Hepatocyte (in vitro differentiated cells): ENCODE results near the gene C5AR1. TPM values are rescaled to one million over a fixed set of nuclear protein-coding genes. Genes with fewer than 3 reads are reported as not detected.
A peak's percentile ranks its signal among the peaks of the same experiment; 100 is the strongest.

Experiments used
- DNase-seq: peaks from one replicate; pipeline ENCODE4 v3.0.0-alpha.2; 2016; ENCODE audit warnings: low spot score
- H2AFZ ChIP-seq: fragments of 200-600 bp; sonication (generic); 2 replicates; pipeline ENCODE4 v1.6.0; 2016; ENCODE audit warnings: antibody characterized with exemption, mild to moderate bottlenecking
- H3K27ac ChIP-seq: fragments of 200-600 bp; sonication (generic); 2 replicates; pipeline ENCODE4 v1.5.1; 2016; ENCODE audit warnings: mild to moderate bottlenecking
- H3K27me3 ChIP-seq: fragments of 200-600 bp; sonication (generic); 2 replicates; pipeline ENCODE4 v1.6.1; 2016
- H3K36me3 ChIP-seq: fragments of 200-600 bp; sonication (generic); replicated peaks from 2 replicates; pipeline ENCODE4 v1.5.1; 2016; ENCODE audit warnings: low read depth; ENCODE audit not compliant: insufficient read depth
- H3K4me1 ChIP-seq: fragments of 200-600 bp; sonication (generic); 2 replicates; pipeline ENCODE4 v1.5.1; 2016; ENCODE audit warnings: mild to moderate bottlenecking, moderate library complexity; ENCODE audit not compliant: insufficient read depth
- H3K4me2 ChIP-seq: fragments of 200-600 bp; sonication (generic); 2 replicates; pipeline ENCODE4 v1.6.0; 2016
- H3K4me3 ChIP-seq: fragments of 200-600 bp; sonication (generic); 2 replicates; pipeline ENCODE4 v1.5.1; 2016; ENCODE audit warnings: mild to moderate bottlenecking
- H3K79me2 ChIP-seq: fragments of 200-600 bp; sonication (generic); 2 replicates; pipeline ENCODE4 v1.6.0; 2017; ENCODE audit warnings: mild to moderate bottlenecking
- H3K9me2 ChIP-seq: fragments of 200-600 bp; sonication (generic); replicated peaks from 2 replicates; pipeline ENCODE4 v1.6.0; 2017; ENCODE audit warnings: mild to moderate bottlenecking; ENCODE audit not compliant: insufficient read depth
- H3K9me3 ChIP-seq: fragments of 200-600 bp; sonication (generic); 2 replicates; pipeline ENCODE4 v1.5.1; 2016; ENCODE audit warnings: low read depth, mild to moderate bottlenecking
- H4K20me1 ChIP-seq: fragments of 200-600 bp; sonication (generic); 2 replicates; pipeline ENCODE4 v1.6.0; 2016; ENCODE audit warnings: mild to moderate bottlenecking; ENCODE audit not compliant: insufficient read depth, poor library complexity, severe bottlenecking
- EZH2 ChIP-seq: fragments of 200-600 bp; sonication (generic); IDR thresholded peaks from 2 replicates; pipeline ENCODE4 v1.6.1; 2016; ENCODE audit warnings: antibody characterized with exemption, mild to moderate bottlenecking, borderline replicate concordance
- EZH2phosphoT487 ChIP-seq: fragments of 200-600 bp; sonication (generic); IDR thresholded peaks from one replicate; pipeline ENCODE4 v1.6.1; 2018; ENCODE audit warnings: antibody characterized with exemption, mild to moderate bottlenecking, low read depth, moderate library complexity; ENCODE audit not compliant: unreplicated experiment, severe bottlenecking
- WGBS: methylation state at CpG from one replicate; pipeline ENCODE4 v1.1.6; 2016; ENCODE audit warnings: low lambda C conversion rate; ENCODE audit errors: missing lambda C conversion rate; 5-methylcytosine and 5-hydroxymethylcytosine counted together
- polyA plus RNA-seq: library from polyadenylated mRNA; unstranded; fragments of >200 nt; fragmentation: Nextera tagmentation; extraction: Ambion mirVana; gene quantifications from 2 replicates; pipeline ENCODE4 v1.2.1, GENCODE V29; 2016
- total RNA-seq: library from RNA; depleted of rRNA; stranded (reverse); fragments of >200 nt; gene quantifications from 2 replicates; pipeline ENCODE4 v1.2.3, GENCODE V29; 2014
- TF ChIP-seq, protein P1 (sequence below): fragments of 200-600 bp; sonication (generic); IDR thresholded peaks from 2 replicates; pipeline ENCODE4 v1.5.1; 2016; ENCODE audit warnings: antibody characterized with exemption, mild to moderate bottlenecking; ENCODE audit not compliant: poor library complexity

The C5AR1 gene
- total and polyA plus RNA-seq, 2 experiments from 2014 or later: 0.43 to 0.99 TPM

DNA sequence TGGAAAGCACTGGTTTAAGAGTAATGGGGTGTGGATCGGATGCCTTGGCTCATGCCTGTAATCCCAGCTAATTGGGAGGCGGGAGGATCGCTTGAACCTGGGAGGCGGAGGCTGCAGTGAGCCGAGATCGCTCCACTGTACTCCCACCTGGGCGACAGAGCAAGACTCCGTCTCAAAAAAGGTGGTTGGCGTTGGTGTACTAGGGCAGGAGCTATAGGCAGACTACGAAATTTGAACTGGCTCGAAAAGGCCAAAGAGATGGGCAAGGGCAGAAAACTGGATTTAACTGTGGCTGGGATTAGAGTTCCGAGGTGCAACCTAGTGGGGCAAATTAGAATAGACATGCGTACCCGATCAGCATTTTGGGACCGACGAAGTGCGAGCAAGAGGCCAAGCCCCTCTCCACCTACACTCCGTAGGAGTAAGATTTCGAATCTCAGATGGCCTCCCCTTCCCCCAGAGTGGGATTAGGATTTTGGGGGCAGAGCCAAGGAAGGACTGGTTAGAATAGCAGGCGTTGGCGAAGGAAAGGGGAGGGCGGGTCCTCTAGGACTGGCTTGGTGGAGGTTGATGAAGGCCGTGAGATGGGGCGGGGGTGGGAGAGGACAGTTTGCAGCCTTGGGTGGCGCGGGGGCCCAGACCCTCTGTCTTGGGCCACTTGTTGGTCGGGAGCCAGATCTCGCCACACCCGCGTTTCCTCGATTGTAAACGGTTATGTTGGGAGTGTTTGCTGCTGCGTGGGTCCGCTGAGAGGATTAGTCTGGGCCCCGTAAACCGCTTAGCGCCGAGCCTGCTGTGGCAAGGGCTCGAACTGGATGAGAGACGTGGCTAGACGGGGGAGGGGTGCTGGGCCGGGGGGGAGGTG, 37.0 kb upstream of the C5AR1 start:
- peak overlapping the region; percentile 37 for H3K4me3 ChIP-seq
- no peaks in the 10 kb centered on the region for H3K9me2 ChIP-seq
- 31% methylated on average over 37 of the region's 42 CpGs for WGBS
- no peaks in the 10 kb centered on the region for H3K9me3 ChIP-seq
- peak overlapping the region; percentile 88 for H3K4me2 ChIP-seq
- H3K4me1 ChIP-seq: peaks cover 15% of the 10 kb centered on the region
- H3K27me3 ChIP-seq: no peaks in the 10 kb centered on the region
- peak overlapping the region; percentile 99 for H3K27ac ChIP-seq
- TF ChIP-seq EZH2phosphoT487 (no peak), EZH2 (no peak)
- TF ChIP-seq, protein P1, sequence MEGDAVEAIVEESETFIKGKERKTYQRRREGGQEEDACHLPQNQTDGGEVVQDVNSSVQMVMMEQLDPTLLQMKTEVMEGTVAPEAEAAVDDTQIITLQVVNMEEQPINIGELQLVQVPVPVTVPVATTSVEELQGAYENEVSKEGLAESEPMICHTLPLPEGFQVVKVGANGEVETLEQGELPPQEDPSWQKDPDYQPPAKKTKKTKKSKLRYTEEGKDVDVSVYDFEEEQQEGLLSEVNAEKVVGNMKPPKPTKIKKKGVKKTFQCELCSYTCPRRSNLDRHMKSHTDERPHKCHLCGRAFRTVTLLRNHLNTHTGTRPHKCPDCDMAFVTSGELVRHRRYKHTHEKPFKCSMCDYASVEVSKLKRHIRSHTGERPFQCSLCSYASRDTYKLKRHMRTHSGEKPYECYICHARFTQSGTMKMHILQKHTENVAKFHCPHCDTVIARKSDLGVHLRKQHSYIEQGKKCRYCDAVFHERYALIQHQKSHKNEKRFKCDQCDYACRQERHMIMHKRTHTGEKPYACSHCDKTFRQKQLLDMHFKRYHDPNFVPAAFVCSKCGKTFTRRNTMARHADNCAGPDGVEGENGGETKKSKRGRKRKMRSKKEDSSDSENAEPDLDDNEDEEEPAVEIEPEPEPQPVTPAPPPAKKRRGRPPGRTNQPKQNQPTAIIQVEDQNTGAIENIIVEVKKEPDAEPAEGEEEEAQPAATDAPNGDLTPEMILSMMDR: no peak
- peak overlapping the region; percentile 5 for H2AFZ ChIP-seq
- no peak for DNase-seq
- no peaks in the 10 kb centered on the region for H3K36me3 ChIP-seq
- H3K79me2 ChIP-seq: peaks cover 9% of the 10 kb centered on the region
- H4K20me1 ChIP-seq: peaks cover 10% of the 10 kb centered on the region

DNA sequence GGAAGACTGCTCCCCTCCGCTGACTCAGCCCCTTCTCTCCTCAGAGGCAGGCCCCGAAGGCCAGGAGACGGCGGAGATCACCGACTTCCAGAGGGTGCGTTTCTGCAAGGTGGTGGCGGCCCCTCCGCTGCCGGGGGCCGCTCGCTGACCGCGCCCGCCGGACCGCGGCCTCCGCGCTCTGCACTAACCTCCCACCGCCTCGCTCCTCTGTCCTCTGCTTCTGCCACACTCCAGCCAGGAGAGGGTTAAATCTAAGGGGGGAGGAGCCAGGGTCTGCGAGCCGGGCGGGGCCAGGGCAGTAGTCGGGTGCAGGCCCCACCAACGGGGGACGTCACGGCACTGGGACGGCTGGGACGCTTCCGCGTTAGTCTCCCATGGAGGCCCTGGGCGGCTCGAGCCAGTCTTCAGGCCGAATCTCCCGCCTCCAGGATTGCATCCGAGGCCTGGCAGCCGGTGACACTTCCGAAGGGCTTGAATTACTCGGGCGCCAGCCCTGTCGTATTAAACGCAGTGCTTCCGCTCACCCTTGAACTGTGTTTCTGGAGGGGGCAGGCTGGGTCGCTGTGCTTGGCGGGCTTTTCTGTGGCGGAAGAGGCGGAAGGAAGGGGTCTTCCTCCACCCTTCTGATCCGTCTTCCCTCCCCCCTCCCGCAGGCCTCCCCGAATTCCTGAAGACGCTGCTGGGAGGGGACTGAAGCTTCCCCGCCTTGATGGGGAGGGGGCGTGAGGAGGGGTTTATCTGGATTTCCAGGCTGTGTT, 36.2 kb upstream of the C5AR1 start:
- H3K36me3 ChIP-seq: no peaks in the 10 kb centered on the region
- TF ChIP-seq EZH2: no peak
- TF ChIP-seq, protein P1: no peak
- no peak for TF ChIP-seq EZH2phosphoT487
- H3K9me2 ChIP-seq: no peaks in the 10 kb centered on the region
- peak overlapping the region; percentile 88 for H3K4me2 ChIP-seq
- under 1% methylated on average over 48 of the region's 54 CpGs for WGBS
- peak; percentile 97 for DNase-seq
- H3K27ac ChIP-seq: peak overlapping the region; percentile 99
- H3K9me3 ChIP-seq: no peaks in the 10 kb centered on the region
- H4K20me1 ChIP-seq: peaks cover 10% of the 10 kb centered on the region
- H3K27me3 ChIP-seq: no peaks in the 10 kb centered on the region
- peak overlapping the region; percentile 37 for H3K4me3 ChIP-seq
- H2AFZ ChIP-seq: peak overlapping the region; percentile 5
- H3K4me1 ChIP-seq: peaks cover 15% of the 10 kb centered on the region
- H3K79me2 ChIP-seq: peaks cover 9% of the 10 kb centered on the region

DNA sequence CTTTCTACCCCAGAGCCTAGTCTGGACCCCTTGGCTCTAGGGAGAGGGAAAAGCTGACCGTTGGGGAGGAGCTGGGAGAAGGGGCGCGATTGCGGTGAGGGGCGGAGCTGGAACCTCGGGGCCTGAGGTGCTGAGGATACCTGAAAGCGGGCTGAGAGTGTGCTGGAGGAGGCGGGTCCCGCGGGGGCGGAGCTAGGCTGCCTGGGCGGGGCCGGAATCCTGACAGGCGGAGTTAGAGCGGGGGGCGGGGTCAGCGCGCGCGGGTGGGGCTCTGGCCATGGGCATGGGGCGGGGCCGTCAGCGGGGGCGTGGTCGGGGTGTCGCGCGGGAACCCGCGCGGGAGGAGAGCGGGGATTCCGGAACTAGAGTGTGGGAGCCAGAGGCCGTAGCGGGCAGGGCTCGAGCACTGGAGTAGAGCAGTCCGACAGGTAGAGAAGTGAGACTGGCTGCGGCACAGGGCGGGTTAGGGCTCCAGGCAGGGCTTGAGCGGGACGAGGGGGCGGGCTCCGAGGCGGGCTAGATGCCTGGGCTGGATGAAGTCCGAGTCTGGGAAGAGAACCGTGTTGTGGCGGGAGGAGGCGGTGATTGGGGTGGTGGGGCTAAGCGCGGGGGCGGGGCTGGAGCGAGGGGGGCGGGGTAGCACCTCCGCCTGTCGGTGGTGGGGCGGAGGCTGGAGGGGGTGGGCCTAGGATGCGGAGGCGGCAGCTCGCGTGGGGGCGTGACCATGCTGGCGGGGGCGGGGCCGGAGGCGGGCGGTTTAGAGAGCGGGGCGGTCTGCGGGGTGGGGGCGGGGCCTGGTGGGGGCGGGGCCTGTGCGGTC, 35.4 kb upstream of the C5AR1 start, which contains the start of gene INAFM1:
INAFM1 (plus strand) TSS at position 815 of the 820 bp plus-strand sequence. CDS start 35 bp downstream, outside the sequence.
- peak within 1 kb of the TSS; percentile 80 for H3K4me3 ChIP-seq
- H4K20me1 ChIP-seq: peaks cover 10% of the 10 kb centered on the region
- peak; percentile 99 for DNase-seq
- peaks cover 15% of the 10 kb centered on the region for H3K4me1 ChIP-seq
- H3K27ac ChIP-seq: peak within 1 kb of the TSS; percentile 99
- H3K9me2 ChIP-seq: no peaks in the 10 kb centered on the region
- peaks cover 9% of the 10 kb centered on the region for H3K79me2 ChIP-seq
- 1% methylated on average over 14 of the region's 72 CpGs for WGBS
- H3K27me3 ChIP-seq: no peaks in the 10 kb centered on the region
- TF ChIP-seq EZH2 (no peak), EZH2phosphoT487 (no peak)
- TF ChIP-seq, protein P1: no peak
- H3K4me2 ChIP-seq: peak within 1 kb of the TSS; percentile 96
- H2AFZ ChIP-seq: peak within 1 kb of the TSS; percentile 78
- no peaks in the 10 kb centered on the region for H3K36me3 ChIP-seq
- no peaks in the 10 kb centered on the region for H3K9me3 ChIP-seq
